GM10847 (cell line): ENCODE data around the gene WASF2.

Experiments
- POLR2A ChIP-seq: IDR thresholded peaks from 2 replicates; pipeline ENCODE4 v1.6.1; 2011; ENCODE audit not compliant: insufficient read length; ENCODE audit errors: extremely low read depth

The WASF2 gene

DNA sequence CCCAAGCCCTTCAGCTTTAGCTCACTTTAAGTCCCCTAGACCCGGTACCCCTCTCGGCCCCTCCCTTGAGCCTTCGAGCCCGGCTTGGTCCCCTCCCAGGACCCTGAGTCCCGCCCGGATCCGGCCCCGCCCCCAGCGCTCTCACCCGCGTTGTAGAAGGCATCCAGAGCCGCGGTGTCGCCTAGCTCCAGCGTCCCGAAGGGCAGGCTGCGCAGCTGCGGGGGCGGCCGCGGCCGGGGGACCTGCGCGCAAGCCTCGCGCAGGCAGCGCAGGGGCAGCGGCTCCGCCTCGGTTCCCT, 123.9 kb downstream of the WASF2 start:
- no peak for TF ChIP-seq POLR2A

DNA sequence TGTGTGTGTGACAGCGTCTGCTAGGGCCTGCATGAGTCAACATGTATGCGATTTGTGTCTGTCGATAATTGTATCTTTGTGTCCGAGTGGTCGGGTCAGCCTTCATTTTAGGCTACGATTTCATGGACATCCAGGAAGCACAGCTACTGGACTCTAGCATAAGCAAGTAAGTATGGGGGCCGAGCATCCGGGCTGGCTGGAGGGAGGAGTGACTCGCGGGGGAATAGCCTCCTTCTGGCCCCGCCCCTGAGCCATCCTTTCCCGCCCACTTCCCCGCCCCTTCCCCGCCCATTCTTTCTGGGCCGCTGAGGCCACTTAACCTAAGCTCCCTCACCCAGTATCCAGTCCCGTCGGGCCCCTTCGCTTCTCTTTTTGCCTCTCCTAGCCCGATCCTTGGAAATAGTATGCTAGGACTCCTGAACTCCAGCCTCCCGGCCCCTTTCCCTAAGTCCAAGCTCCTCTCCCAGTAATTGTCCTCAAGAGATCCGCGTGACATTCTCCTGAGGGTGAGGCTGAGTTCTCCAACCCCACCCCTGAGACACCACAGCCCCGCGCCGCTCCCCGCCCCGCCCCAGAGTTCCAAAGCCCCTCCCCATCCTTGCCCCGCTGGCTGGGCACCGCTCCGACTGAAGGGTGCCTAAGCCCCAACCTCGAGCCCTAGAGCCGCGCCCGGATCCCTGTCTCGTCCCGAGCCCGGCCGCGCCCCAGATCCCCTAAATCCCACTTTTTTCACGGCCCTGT, 124.4 kb downstream of the WASF2 start:
- TF ChIP-seq POLR2A, result no peak

DNA sequence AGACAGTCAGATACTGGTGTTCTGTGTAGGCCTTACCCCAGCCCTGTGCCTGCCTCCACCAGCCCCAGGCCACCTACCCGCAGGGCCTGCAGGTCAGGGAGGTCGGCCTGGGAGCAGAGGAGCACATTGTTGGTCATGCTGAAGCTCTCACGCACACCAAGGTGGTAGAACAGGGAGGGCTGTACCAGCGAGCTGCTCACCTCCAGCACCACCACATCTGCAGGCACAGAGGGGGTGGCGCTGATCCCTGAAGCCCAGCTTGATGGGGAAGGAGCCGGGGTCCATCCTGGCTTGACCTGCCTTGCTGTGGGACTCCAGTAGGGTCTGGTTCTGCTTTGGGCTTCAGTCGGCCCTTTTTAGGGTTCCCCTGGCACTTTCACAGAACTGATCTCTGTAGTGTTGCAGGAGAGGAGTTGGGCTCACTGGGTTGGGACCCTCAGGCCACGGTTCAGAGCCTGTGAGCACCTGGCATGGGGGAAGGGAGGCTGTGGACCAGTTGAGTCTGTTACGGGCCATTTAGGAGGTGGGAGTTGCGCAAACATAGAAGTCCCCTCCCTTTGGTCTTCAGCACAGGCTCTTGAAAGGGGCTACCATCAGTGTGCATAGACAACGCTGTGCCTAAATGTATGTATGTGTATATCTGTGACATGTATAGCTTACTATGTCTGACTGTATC, 125.1 kb downstream of the WASF2 start:
- TF ChIP-seq POLR2A, result no peak

DNA sequence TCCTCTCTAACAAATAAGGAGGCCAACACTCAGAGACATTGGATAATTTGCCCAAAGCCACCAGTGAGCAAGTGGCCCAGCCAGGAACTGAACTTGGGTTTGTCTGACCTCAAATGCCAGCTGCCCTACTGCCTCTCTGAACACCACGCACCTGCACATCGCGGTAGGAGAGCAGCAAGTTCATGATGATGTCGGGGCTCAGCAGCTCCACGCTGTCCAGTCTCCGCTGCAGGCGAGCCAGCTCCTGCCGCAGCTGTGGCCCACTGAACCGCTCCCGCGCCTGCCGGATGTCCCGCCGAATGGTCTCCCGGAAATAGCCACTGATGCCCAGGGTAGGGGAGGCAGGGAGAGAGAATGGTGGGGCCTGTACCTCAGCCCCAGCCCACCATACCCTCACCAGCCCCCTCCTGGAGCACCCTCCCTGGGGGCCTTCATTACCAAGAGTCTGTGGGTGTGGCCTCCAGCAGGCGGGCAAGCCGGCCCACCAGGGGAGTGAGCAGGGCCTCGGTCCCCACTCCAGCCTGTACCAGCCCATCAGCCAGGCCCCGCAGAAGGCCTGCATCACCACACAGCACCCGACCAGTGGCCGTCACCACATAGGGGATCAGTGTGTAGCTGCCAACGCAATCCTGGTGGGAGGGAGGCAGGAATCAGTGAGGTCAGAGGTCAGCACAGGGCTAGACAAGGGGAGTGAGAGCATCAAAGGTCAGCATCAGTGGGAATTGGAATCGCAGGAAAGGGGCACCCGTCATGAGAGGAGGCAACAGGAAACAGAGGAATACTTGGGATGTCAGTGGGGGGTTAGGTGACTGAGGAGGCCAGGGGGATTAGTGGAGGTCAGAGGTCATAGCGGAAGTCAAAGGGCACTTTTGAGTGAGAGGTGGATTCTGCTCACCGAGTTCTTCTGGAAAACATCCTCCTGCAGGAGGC, 125.9 kb downstream of the WASF2 start:
- TF ChIP-seq POLR2A, result no peak

DNA sequence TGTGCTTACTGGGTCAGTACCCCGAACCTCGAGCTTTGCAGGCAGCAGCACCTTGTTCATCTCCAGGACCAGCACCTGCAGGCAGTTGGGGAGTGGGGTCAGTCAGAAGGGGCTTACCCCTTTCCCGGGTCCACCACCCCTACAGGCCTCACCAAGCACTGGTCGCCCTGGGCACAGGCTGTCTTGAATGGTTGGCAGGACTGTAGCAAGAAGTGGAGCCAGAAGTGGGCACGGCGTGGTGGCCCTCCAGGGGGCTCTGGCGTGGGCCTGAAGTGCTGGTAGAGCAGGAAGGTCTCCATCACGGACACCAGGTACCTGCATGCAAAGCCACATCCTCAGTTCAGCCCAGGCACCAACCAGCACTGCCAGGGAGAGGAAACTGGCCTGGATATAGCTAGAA, 128.4 kb downstream of the WASF2 start:
- no peak for TF ChIP-seq POLR2A

DNA sequence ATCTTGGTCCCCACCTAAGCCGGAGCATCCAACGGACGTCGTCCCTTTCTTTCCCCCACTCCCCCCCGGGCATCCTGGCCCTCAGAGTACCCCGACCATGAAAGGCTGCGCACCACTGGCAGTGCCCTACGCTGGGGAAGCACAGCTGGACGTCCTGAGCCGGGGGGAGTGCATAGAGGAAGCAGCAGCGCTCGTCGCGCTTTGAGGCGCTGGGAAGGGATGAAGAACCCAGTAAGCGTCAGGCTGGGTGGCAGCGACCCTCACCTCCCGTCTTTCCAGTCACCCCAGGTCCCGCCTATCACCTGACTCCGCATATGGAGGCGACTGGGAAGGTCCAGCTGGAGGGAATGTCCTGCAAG, 128.9 kb downstream of the WASF2 start:
- no peak for TF ChIP-seq POLR2A

DNA sequence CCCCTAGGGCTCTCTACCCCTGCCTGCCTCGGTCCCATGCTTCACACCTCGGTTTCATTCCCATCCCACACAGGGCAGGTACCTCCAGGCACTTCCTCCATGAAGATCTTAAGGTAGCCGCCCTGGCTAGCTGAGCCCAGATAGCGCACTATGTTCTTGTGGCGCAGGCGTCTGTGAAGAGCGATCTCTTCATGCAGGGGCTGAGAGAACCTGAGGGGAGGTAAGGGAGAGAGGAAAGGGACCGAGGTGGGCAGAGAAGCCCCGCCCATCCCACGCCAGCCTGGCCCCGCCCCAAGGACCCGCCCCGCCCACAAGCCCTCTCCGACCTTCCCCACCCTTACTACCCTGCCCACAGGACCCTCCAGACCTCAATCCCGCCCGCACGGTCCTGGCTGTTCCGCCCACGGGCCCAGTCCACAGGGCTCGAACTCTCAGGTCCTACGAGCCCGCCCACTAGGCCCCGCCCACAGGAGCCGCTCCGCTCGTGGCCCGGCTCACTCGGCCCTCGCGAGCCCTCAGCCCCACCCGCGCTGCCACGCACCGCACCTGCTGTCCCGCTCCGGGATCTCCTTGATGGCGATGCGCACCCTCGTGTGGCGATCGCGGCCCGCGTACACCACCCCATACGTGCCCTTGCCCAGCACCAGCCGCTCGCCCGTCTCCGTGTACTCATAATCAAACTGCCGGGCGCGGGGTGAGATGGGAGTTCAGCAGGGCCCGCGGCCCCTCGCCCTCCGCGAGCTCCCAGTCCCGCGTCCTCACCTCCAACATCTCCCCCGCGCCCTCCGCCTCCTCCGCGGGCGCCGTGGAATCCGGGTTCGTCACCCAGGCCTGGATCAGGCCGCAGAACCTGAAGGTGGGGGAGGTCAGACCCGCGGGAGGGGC, 129.6 kb downstream of the WASF2 start:
- no peak for TF ChIP-seq POLR2A

DNA sequence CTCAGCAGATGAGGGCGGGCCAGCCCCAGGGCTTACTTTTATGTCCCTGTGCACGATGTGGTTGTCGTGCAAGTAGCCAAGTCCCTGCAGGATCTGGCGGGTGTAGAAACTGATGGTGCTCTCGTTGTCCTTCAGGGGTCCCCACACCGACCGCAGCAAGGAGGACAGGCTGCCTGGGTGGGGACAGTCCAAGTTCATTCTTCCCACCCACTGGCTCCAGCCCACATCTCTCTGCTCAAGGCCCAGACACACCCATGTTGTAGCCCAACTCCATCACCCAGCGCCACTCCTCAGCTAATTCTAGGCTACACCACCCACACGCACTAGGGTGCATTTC, 130.2 kb downstream of the WASF2 start:
- TF ChIP-seq POLR2A, result no peak

DNA sequence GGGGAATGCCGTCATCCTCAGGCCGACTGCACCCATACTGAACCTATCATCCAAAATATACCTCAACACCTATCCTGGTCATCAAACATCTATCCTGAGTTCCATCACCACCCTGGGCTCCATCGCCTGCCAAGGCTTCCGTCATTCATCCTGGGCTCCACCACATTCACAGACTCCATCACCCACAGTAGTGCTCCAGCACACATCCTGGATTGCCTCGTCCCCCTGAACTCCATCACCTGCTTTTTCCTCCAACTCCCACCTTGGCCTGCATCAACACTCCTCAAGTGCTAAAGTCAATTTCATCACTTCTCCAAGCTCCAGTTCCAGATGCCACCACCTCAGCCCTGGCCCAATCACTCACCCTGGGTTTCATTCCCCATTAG, 131.0 kb downstream of the WASF2 start:
- TF ChIP-seq POLR2A, result no peak

DNA sequence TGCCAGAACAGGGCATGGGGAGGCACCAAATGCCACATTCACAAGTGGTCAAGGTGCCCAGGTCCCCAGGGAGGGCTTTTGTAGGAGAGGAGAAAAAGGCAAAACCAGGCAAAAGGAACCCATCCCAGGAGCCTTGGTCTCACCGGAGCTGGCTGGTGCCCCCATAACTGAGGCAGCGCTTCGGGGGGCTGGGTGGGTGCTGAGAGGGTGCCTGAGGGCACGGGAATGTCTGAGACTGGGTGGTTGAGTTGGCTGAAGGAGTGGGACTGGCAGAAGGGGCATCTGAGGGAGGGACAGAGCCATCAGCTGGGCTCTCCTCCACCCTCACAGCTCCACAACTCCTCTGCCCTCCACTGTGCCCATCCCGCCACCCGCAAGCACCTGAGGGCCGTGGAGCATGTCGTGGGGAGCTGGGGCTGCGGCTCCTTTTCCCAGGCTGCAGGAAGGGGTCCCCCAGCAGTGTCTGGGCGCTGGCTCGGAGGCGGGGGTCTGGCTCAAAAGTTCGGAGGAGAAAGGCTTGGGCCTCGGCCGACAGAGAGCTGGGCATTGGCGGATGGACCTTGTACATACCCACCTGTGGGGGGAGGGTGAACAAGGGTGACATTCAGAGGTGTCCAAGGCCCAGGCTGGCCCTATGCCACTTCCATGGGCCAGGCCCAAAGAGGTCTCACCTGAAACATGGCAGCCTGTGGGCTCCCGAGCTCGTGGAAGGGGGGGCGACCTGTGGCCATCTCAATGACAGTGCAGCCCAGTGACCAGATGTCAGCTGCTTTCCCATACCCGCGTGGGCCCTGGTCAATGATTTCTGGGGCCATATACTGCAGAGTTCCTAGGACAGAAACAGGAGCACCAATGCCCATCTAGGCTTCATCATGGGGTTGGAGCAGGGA, 131.7 kb downstream of the WASF2 start:
- TF ChIP-seq POLR2A, result no peak

DNA sequence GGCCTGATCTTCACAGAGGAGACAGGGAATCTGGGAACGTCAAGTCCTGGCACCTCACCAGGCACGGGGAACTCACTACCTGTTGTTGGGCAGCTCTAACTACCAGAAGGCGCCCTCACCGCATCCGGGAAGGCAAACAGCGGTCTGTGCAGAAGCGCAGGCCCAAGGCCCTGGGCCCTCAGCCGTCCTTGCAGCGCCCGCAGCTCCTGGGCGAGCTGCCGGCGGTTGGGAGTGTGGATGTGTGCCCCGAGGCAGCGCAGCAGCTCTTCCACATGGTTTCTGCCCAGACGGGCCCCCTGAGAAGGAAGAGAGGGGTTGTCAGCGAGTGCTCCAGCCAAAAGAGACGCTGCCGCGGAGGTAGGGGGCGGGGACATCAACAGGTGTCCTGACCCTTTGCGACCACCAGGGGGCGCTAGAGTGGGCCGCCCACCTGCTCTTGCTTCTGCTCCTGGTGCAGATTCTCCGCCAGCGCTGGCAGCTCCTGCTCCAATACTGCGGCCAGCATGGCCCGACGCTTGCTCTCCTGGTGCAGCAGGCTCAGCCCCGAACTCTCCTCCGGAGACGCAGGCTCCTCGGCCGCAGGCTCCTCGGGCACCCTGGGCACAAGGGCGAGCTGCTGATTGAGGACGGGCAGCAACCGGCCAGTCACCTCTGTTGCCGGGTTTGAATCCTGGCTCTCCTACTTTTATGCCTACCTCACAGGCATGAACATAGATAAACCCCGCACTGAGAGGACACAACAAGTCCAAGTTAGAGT, 132.5 kb downstream of the WASF2 start:
- no peak for TF ChIP-seq POLR2A

DNA sequence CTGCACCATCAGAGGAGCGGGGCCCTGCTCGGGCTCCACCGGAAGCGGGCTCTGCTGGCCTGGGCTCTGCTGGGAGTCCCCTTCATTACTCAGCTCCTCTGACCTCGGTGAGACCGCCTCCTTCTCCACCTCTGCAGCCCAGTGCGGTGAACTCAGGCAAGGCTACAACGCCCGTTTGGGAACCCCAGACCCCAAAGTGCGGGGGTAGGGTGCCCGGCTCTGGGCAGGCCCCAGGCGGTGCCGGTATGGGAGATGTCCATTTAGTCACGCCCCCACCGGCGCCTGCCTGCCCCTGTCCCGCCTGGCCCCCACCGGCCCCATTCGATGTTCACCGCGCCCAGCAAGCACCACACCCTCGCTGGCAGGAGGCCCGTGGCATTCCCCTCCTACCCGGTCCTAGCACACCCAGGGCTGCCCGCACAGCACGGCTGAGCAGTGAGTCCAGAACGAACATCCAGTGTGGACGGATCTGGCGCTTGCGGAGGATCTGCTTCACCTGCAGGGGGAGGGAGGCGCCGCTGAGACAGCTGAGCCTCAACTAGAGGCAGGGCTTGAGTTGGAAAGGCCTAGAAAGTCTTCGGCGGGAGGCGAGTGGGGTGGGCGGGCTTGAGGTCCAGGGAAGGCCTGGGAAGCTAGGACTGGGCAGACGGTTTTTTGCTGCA, 133.2 kb downstream of the WASF2 start:
- TF ChIP-seq POLR2A, result no peak

DNA sequence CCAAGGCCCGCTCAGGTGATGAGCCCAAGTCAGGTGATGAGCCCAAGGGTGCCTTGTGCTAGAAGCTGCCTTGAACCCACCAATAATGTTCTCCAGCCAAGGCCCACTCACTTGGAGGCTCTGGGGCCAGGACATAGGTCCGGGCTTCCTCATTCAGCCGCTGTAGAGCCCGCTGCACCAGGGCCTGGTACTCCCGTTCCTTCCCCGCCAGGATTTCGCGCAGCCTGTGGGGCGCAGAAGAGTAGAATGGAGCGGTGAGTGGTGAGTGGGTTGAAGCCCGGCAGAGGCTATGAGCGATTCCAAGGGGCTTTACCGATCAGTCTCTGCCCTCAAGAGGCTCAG, 133.7 kb downstream of the WASF2 start:
- no peak for TF ChIP-seq POLR2A
